ENCODE data around the gene MRPL58.

MRPL58 gene

DNA sequence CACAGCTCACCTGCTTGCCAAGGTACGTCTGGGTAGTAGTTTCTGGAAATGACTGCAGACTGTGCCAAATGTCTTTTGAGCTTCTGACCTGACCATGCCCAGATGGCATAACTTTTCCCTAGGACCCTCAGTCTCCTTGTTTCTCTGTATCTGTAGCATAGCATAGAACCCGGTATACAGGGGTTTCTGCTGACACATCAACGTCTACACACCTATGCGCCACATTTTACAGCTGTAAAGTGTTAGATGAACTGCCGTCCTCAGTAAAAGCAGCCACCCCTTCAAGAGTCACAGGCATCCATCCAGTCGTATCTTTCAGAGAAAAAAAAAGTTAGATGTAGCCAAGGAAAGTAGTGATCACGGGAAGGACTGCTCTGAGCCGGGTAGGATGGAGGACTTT, 52.0 kb downstream of the MRPL58 start:
- Histone ChIP-seq H3K27me3 (ENCODE audit: control insufficient read depth in 1 of 2, insufficient read depth in 1 of 2, low read length in 2 of 2) (no peaks in the 10 kb centered on the region), H3K4ac (ENCODE audit: low read depth in 1 of 2, low read length in 2 of 2) (no peak overlapping the region), H4K91ac (ENCODE audit: low read length) (no peak overlapping the region), H2AFZ (ENCODE audit: low read depth, low read length) (no peak overlapping the region), H3K4me1 (ENCODE audit: control insufficient read depth, insufficient read depth, low read depth, low read length) (peaks cover 9% of the 10 kb centered on the region), H3K4me2 (ENCODE audit: low read length, poor library complexity, severe bottlenecking) (no peak overlapping the region), H2AK5ac (ENCODE audit: low read length, severe bottlenecking) (no peak overlapping the region), H2BK12ac (ENCODE audit: low read length in 2 of 2) (no peak overlapping the region), H3K9ac (ENCODE audit: low read length) (no peak overlapping the region), H2BK120ac (ENCODE audit: low read depth, low read length) (no peak overlapping the region), H3K4me3 (ENCODE audit: insufficient read depth in 1 of 2, low read depth in 1 of 2, low read length in 2 of 2) (no peak overlapping the region), H3K23ac (ENCODE audit: low read length in 2 of 2) (no peak overlapping the region), H3K18ac (ENCODE audit: low read depth in 1 of 2, low read length in 2 of 2) (no peak overlapping the region), H3K14ac (ENCODE audit: low read length in 2 of 2) (no peak overlapping the region), H3K9me3 (ENCODE audit: control insufficient read depth, low read length) (no peaks in the 10 kb centered on the region), H3K27ac (ENCODE audit: low read length, poor library complexity, severe bottlenecking) (no peak overlapping the region), H4K8ac (ENCODE audit: low read length) (no peak overlapping the region), H3K79me1 (replicated peaks; ENCODE audit: low read length, poor library complexity, severe bottlenecking) (peaks cover 9% of the 10 kb centered on the region), H3K36me3 (ENCODE audit: control insufficient read depth in 1 of 2, insufficient read depth in 2 of 2, low read depth in 1 of 2, low read length in 2 of 2) (peaks cover 50 to 53% of the 10 kb centered on the region in 2 experiments), H2BK5ac (ENCODE audit: low read depth, low read length, poor library complexity, severe bottlenecking) (no peak overlapping the region), H2BK15ac (ENCODE audit: low read depth, poor library complexity, severe bottlenecking) (no peak overlapping the region)
- no peak for DNase-seq
- WGBS, result 98% methylated on average over 7 of the region's 8 CpGs

- Histone ChIP-seq H3K4me2 (ENCODE audit: low read length, poor library complexity, severe bottlenecking) (no peak overlapping the region), H3K18ac (ENCODE audit: low read depth in 1 of 2, low read length in 2 of 2) (no peak overlapping the region), H2AFZ (ENCODE audit: low read depth, low read length) (no peak overlapping the region), H3K4me3 (ENCODE audit: insufficient read depth in 1 of 2, low read depth in 1 of 2, low read length in 2 of 2) (no peak overlapping the region), H3K14ac (ENCODE audit: low read length in 2 of 2) (peak overlapping the region in 1 of 2 experiments; percentile 31), H3K36me3 (ENCODE audit: control insufficient read depth in 1 of 2, insufficient read depth in 2 of 2, low read depth in 1 of 2, low read length in 2 of 2) (peaks cover 47 to 50% of the 10 kb centered on the region in 2 experiments), H3K23ac (ENCODE audit: low read length in 2 of 2) (no peak overlapping the region), H3K9me3 (ENCODE audit: control insufficient read depth, low read length) (no peaks in the 10 kb centered on the region), H2BK12ac (ENCODE audit: low read length in 2 of 2) (no peak overlapping the region), H3K4me1 (ENCODE audit: control insufficient read depth, insufficient read depth, low read depth, low read length) (peaks cover 10% of the 10 kb centered on the region), H3K9ac (ENCODE audit: low read length) (peak overlapping the region; percentile 21), H2BK120ac (ENCODE audit: low read depth, low read length) (no peak overlapping the region), H2BK5ac (ENCODE audit: low read depth, low read length, poor library complexity, severe bottlenecking) (no peak overlapping the region), H2AK5ac (ENCODE audit: low read length, severe bottlenecking) (no peak overlapping the region), H3K79me1 (replicated peaks; ENCODE audit: low read length, poor library complexity, severe bottlenecking) (peaks cover 9% of the 10 kb centered on the region), H3K27me3 (ENCODE audit: control insufficient read depth in 1 of 2, insufficient read depth in 1 of 2, low read length in 2 of 2) (no peaks in the 10 kb centered on the region), H3K27ac (ENCODE audit: low read length, poor library complexity, severe bottlenecking) (no peak overlapping the region), H2BK15ac (ENCODE audit: low read depth, poor library complexity, severe bottlenecking) (no peak overlapping the region), H3K4ac (ENCODE audit: low read depth in 1 of 2, low read length in 2 of 2) (no peak overlapping the region), H4K8ac (ENCODE audit: low read length) (peak overlapping the region; percentile 12), H4K91ac (ENCODE audit: low read length) (peak overlapping the region; percentile 21)
- no peak for DNase-seq
- WGBS, result 95% methylated on average over 18 of the region's 18 CpGs
Observed at GRCh38 chr17:75064867-75065561, 52.5 kb downstream of the MRPL58 start.

GRCh38 chr17:75065562-75066151, 53.2 kb downstream of the MRPL58 start:
- Histone ChIP-seq H4K8ac (ENCODE audit: low read length) (peak overlapping the region; percentile 12), H3K36me3 (ENCODE audit: control insufficient read depth in 1 of 2, insufficient read depth in 2 of 2, low read depth in 1 of 2, low read length in 2 of 2) (peaks cover 43 to 48% of the 10 kb centered on the region in 2 experiments), H2AFZ (ENCODE audit: low read depth, low read length) (no peak overlapping the region), H3K4me2 (ENCODE audit: low read length, poor library complexity, severe bottlenecking) (no peak overlapping the region), H3K14ac (ENCODE audit: low read length in 2 of 2) (peak overlapping the region in 1 of 2 experiments; percentile 31), H3K4me3 (ENCODE audit: insufficient read depth in 1 of 2, low read depth in 1 of 2, low read length in 2 of 2) (no peak overlapping the region), H4K91ac (ENCODE audit: low read length) (peak overlapping the region; percentile 21), H3K9ac (ENCODE audit: low read length) (peak overlapping the region; percentile 21), H3K4me1 (ENCODE audit: control insufficient read depth, insufficient read depth, low read depth, low read length) (peaks cover 10% of the 10 kb centered on the region), H3K27me3 (ENCODE audit: control insufficient read depth in 1 of 2, insufficient read depth in 1 of 2, low read length in 2 of 2) (no peaks in the 10 kb centered on the region), H3K9me3 (ENCODE audit: control insufficient read depth, low read length) (no peaks in the 10 kb centered on the region), H3K27ac (ENCODE audit: low read length, poor library complexity, severe bottlenecking) (no peak overlapping the region), H3K23ac (ENCODE audit: low read length in 2 of 2) (no peak overlapping the region), H2AK5ac (ENCODE audit: low read length, severe bottlenecking) (peak overlapping the region; percentile 17), H3K79me1 (replicated peaks; ENCODE audit: low read length, poor library complexity, severe bottlenecking) (peaks cover 9% of the 10 kb centered on the region), H3K18ac (ENCODE audit: low read depth in 1 of 2, low read length in 2 of 2) (no peak overlapping the region), H2BK15ac (ENCODE audit: low read depth, poor library complexity, severe bottlenecking) (no peak overlapping the region), H3K4ac (ENCODE audit: low read depth in 1 of 2, low read length in 2 of 2) (no peak overlapping the region), H2BK120ac (ENCODE audit: low read depth, low read length) (no peak overlapping the region), H2BK5ac (ENCODE audit: low read depth, low read length, poor library complexity, severe bottlenecking) (no peak overlapping the region), H2BK12ac (ENCODE audit: low read length in 2 of 2) (no peak overlapping the region)
- DNase-seq, result peak; percentile 46
- WGBS, result 89% methylated on average over 6 of the region's 6 CpGs

DNA sequence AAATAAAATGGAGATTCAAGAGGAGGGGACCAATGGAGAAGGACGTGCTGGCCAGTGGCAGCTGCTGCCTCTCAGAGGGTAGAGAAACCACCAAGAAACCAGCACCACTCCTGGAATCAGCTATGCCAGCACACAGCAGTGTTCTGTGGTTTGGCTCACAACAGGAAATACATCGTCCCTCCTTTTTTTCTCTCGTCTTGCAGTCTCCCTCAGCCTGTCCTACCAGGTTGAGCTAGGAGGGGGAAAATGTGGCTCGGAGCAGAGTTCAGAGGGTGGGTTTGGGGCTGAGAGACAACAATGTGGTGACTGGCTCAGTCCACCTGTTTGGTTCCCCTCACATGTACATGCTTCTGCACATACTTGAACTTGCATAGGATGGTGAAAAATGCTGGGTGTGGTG, 55.4 kb downstream of the MRPL58 start:
- no peak overlapping the region for H2BK12ac ChIP-seq (ENCODE audit: low read length in 2 of 2)
- no peak overlapping the region for H4K8ac ChIP-seq (ENCODE audit: low read length)
- no peak overlapping the region for H3K9ac ChIP-seq (ENCODE audit: low read length)
- no peak overlapping the region for H2BK5ac ChIP-seq (ENCODE audit: low read depth, low read length, poor library complexity, severe bottlenecking)
- H3K4ac ChIP-seq (ENCODE audit: low read depth in 1 of 2, low read length in 2 of 2), result no peak overlapping the region
- H2BK15ac ChIP-seq (ENCODE audit: low read depth, poor library complexity, severe bottlenecking), result no peak overlapping the region
- DNase-seq, result no peak
- H2AK5ac ChIP-seq (ENCODE audit: low read length, severe bottlenecking), result no peak overlapping the region
- H4K91ac ChIP-seq (ENCODE audit: low read length), result no peak overlapping the region
- peaks cover 5% of the 10 kb centered on the region for H3K79me1 ChIP-seq (replicated peaks; ENCODE audit: low read length, poor library complexity, severe bottlenecking)
- H3K4me2 ChIP-seq (ENCODE audit: low read length, poor library complexity, severe bottlenecking), result no peak overlapping the region
- peaks cover 10% of the 10 kb centered on the region for H3K4me1 ChIP-seq (ENCODE audit: control insufficient read depth, insufficient read depth, low read depth, low read length)
- no peaks in the 10 kb centered on the region for H3K9me3 ChIP-seq (ENCODE audit: control insufficient read depth, low read length)
- H3K14ac ChIP-seq (ENCODE audit: low read length in 2 of 2), result no peak overlapping the region
- WGBS, result 77% methylated on average over 4 of the region's 4 CpGs
- no peak overlapping the region for H3K23ac ChIP-seq (ENCODE audit: low read length in 2 of 2)
- no peak overlapping the region for H2BK120ac ChIP-seq (ENCODE audit: low read depth, low read length)
- H3K27me3 ChIP-seq (ENCODE audit: control insufficient read depth in 1 of 2, insufficient read depth in 1 of 2, low read length in 2 of 2), result no peaks in the 10 kb centered on the region
- H2AFZ ChIP-seq (ENCODE audit: low read depth, low read length), result no peak overlapping the region
- peaks cover 25 to 26% of the 10 kb centered on the region in 2 experiments for H3K36me3 ChIP-seq (ENCODE audit: control insufficient read depth in 1 of 2, insufficient read depth in 2 of 2, low read depth in 1 of 2, low read length in 2 of 2)
- no peak overlapping the region for H3K27ac ChIP-seq (ENCODE audit: low read length, poor library complexity, severe bottlenecking)
- no peak overlapping the region for H3K18ac ChIP-seq (ENCODE audit: low read depth in 1 of 2, low read length in 2 of 2)
- H3K4me3 ChIP-seq (ENCODE audit: insufficient read depth in 1 of 2, low read depth in 1 of 2, low read length in 2 of 2), result no peak overlapping the region
